Activated CD8-positive, alpha-beta memory T cell treated with anti-CD3 and anti-CD28 coated beads for 36 hours (primary cell): Measurements from ENCODE around the gene GOLT1A. TPM values are rescaled to one million over a fixed set of nuclear protein-coding genes. Genes with fewer than 3 reads are reported as not detected.

Source experiments
- CTCF ChIA-PET: fragments of 350-600 bp; sonication (Branson Sonifier 250); formaldehyde crosslinking; loops from one replicate; lab custom pipeline; 2021; ENCODE audit warnings: antibody characterized with exemption; lab: Charles Lee
- POLR2A ChIA-PET: fragments of 350-600 bp; sonication (Branson Sonifier 250); formaldehyde crosslinking; loops from one replicate; lab custom pipeline; 2021; ENCODE audit warnings: antibody characterized with exemption; lab: Charles Lee
- total RNA-seq, 2 experiments: library from RNA; stranded (reverse); gene quantifications; one replicate each; pipeline ENCODE4 v1.2.3, GENCODE V29; 2021

The GOLT1A gene, protein sequence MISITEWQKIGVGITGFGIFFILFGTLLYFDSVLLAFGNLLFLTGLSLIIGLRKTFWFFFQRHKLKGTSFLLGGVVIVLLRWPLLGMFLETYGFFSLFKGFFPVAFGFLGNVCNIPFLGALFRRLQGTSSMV
- not detected for total RNA-seq

DNA sequence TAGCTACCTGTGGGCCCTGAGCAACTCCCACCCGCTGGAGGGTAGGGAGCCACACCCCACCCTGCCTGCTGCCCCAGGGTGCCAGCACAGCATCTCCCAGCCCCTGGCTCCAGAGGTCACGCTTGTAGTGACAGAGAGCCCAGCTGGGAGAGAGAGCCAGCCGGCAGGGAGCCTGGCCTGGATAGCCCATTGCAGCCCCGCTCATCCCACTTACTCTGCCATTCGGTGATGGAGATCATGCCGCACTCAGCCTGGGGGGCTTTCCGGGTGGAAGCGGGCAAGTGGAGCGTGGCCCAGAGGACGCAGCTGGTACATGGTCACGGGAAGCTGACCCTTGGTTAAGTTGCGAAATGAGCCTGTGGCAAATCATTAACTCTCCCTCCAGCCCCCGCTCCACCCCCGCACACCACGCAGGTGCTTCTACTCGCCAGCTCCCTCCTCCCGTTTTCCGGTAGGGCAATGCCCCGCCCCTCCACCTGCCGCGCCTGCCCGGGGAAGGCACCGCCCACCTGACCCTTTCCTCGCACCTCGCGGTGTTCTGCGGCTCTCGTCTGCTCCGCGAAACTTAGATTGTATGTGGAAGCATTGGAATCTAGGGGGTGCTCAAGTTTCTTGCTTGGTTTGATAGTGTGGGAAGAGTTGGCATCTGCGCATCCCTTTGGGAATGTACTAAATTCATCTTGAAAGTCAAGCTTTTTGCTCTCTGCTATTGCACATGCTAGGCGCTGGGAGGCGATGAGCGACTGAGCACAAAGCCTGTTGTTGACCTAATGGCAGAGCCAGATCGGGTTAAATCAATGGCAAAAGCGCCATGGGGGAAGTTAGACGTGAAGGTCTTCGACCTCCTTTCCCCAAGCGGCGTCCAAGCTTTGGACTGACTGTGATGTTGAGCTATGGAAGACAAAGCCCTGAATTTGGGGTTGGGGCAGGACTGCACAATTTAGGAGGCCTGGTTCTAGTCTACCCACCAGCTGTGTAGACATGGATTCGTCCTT is at the start of gene GOLT1A:
Gene GOLT1A (minus strand): TSS at position 321 of the 995 bp plus-strand sequence. CDS start 82 bp downstream, at position 239.
- ChIA-PET POLR2A (no interaction called here), CTCF (interaction anchor here (0.6 to 1.4 kb wide), 2 partner anchors 150 to 944 kb away, joined by 3 to 8 read pairs; no protein-coding TSS in a partner anchor)

- ChIA-PET CTCF (no interaction called here), POLR2A (no interaction called here)
Measured at GRCh38 chr1:204263254-204263910, 49.6 kb upstream of the GOLT1A start.

GRCh38 chr1:204262506-204263253 is 48.9 kb upstream of the GOLT1A start:
- CTCF ChIA-PET = no interaction called here
- POLR2A ChIA-PET = no interaction called here

DNA sequence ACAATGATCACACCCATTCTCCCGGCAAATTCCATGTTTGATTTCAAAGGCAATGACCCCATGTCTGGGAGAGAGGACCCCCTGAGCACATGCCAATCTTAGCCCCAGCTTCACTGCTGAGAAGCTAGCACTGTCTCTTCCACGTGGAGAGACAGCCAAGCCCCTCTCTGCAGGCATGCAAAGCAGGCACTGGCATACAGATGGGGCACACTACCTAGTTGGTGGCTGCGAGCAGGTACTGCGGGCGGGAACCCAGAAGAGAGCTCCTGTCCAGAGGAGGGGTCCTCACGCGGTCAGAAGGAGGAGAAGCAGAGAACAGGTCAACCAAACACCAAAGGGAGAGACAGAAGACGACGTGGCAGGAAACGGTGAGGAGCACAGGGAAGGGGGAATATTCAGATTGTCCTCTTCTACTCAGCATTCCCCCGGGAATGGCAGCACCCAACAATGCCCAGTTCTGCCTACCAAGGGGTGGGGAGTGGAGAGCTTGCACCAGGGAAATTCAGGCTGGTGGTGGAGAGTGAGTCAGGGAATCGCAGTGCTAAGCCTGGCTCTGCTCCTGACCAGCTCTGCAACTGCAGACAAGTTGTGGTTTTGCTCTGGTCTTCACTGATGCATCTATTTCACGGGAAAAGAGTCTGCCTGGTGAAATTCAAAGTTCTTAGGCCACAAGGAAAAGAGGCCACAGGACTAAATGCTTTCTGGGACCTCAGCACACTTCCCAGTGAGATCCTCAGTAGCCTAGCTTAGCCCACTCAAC is 48.1 kb upstream of the GOLT1A start:
- CTCF ChIA-PET = interaction anchor here (1.4 kb wide), 1 partner anchor 102 kb away, joined by 3 read pairs; no protein-coding TSS in a partner anchor
- POLR2A ChIA-PET = no interaction called here

DNA sequence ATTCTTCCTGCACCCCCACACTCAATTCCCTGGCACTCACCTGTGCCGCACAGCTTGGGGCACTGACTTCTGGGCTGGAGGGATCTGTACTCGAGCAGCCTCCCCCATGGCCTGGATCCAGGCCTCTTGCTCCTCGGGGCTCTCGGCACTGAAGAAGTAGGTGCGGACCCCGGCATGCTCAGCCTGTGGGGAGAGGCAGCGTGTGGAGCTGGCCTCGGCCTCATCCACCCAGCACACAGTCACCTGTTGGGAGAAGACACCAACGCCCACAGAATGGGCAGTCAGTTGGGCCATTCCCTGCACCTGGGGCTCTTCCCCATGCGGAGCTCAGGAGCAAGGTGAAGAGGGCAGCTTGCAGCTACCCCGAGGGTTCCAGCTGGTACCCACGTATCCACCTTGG is 47.5 kb upstream of the GOLT1A start:
- ChIA-PET CTCF (interaction anchor here (1.0 to 1.4 kb wide), 2 partner anchors 64 to 103 kb away, joined by 3 to 4 read pairs; no protein-coding TSS in a partner anchor), POLR2A (no interaction called here)

DNA sequence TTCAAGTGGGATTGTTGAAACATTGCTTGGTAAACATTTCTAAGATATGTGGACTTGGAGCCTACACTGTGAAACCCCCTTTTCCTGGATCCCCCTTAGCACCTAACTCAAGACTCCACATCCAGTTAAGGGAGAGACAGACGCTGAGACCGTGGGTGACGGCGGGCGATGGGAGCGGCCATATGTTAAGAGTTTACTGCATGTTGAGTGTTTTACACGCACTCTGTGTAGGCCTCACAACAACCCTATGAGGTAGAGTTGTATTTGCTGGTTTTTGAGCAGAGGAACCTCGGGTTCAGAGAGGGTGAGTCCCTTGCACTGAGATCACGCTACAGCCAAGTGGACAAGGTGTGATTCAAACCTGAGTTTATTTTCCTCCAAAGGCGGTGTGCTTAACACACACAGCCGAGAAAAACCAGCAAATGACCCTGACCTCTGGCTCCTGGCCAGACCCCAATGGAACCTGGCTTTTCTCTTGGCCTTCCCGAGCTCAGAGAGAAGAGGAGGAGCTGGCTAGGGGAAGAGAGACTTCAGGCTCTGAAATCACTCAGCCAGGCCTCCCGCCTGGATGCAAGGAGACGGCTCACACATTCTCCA is 46.9 kb upstream of the GOLT1A start:
- ChIA-PET CTCF (interaction anchor here (1.0 to 1.4 kb wide), 3 partner anchors 64 to 103 kb away, joined by 3 to 4 read pairs (median 4); no protein-coding TSS in a partner anchor), POLR2A (no interaction called here)

GRCh38 chr1:204259782-204260181 is 46.0 kb upstream of the GOLT1A start:
- ChIA-PET CTCF (interaction anchor here (1.0 to 1.4 kb wide), 2 partner anchors 97 to 104 kb away, joined by 3 to 4 read pairs; no protein-coding TSS in a partner anchor), POLR2A (no interaction called here)

GRCh38 chr1:204259196-204259595 is 45.4 kb upstream of the GOLT1A start:
- ChIA-PET CTCF (interaction anchor here (1.0 to 3.2 kb wide), 4 partner anchors 8 to 104 kb away, joined by 3 to 18 read pairs (median 4); partner anchors contain the start of gene PLEKHA6), POLR2A (no interaction called here)

GRCh38 chr1:204258213-204259115 is 44.7 kb upstream of the GOLT1A start:
- ChIA-PET POLR2A (no interaction called here), CTCF (interaction anchor here (0.9 to 3.2 kb wide), 7 partner anchors 9 to 105 kb away, joined by 3 to 18 read pairs (median 4); partner anchors contain the start of gene PLEKHA6)

DNA sequence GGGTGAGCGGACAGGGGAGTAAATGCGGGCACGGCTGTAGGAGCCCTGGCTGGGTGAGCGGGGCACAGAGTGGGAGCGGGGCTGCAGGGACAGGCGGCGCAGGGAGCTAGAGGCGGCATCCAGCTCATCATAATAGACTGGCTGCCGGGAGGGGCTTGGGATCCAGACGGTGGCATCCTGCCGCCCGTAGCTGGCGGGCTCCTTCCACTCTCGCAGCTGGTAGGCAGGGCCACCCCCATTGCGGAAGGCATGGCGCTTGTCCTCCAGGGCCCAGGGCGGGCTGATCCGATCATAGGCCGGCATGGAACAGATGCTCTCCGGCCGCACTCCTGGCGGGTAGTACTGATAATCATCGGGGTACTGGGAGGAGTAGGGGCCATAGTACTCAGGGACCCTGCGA is 43.7 kb upstream of the GOLT1A start:
- POLR2A ChIA-PET = no interaction called here
- CTCF ChIA-PET = interaction anchor here (0.7 to 3.2 kb wide), 4 partner anchors 10 to 106 kb away, joined by 3 to 18 read pairs (median 4); no protein-coding TSS in a partner anchor

- ChIA-PET CTCF (interaction anchor here (3.2 kb wide), 1 partner anchor 107 kb away, joined by 18 read pairs; no protein-coding TSS in a partner anchor), POLR2A (no interaction called here)
Measured at GRCh38 chr1:204256531-204256930, 42.7 kb upstream of the GOLT1A start.

DNA sequence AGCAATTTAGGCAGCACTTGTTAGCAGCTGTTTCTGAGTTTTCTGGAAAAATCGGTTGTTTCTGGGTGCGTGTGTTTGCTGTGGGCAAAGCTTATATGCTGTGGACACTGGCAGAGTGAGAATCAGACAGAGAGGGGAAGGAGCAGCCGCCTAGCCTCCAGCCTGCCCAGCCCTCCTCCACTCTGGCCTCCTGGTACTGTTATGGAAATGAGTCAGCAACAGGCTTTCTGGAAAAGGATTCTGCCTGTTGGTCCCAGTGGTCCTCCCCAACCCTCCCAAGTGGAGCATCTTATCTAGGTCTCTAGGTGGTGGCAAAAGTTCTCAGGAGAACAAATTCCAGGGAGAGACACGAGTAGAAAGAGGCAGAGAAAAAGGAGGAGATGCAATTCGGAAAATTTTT is 42.2 kb upstream of the GOLT1A start:
- ChIA-PET POLR2A (no interaction called here), CTCF (interaction anchor here (3.2 kb wide), 1 partner anchor 107 kb away, joined by 18 read pairs; no protein-coding TSS in a partner anchor)

- CTCF ChIA-PET = interaction anchor here (1.5 kb wide), 1 partner anchor 108 kb away, joined by 4 read pairs; no protein-coding TSS in a partner anchor
- POLR2A ChIA-PET = no interaction called here
Measured at GRCh38 chr1:204255225-204255624, 41.4 kb upstream of the GOLT1A start.

GRCh38 chr1:204254031-204254661 is 40.4 kb upstream of the GOLT1A start:
- ChIA-PET CTCF (interaction anchor here (1.5 kb wide), 1 partner anchor 109 kb away, joined by 4 read pairs; no protein-coding TSS in a partner anchor), POLR2A (no interaction called here)

DNA sequence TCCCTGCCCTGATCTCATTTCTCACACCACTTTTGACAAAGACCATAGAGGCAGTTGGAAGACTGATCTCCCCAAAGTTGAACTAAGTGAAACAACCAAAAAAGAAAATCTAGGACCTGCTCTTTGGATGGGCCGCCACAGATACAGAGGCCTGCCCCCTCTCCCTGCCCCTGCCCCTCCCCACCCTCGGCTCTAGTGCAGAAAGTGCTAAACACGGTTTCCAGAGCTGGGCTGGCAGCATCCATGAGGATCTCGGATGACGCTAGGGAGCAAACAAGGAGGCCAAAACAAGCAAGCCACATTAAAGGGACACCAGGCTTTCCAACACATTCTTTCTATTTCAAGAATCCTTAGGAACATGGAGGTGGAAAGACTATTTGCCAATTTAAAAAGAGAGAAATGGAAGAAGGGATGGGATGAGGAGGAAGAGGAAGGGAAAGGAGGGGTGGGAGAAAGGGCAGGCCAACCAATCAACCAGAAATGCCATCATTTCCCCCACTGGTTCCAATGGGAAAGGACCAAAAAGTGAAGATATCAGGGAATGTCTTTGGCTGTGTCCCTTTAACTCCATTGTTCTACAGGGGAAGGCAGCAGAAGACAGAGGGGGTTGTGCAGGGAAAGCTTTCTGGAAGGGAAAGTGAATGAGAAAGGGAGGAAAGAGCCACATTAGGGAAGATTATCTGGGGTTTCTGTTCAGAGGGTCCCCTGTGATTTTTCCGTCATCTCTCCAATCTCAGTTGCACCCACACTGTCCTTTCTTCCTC is 38.3 kb upstream of the GOLT1A start:
- POLR2A ChIA-PET = no interaction called here
- CTCF ChIA-PET = no interaction called here
